HL-60 (cell line): ENCODE results near the gene ASB18.

ENCODE experiments used
- DNase-seq, 2 experiments: peaks; one replicate each; pipeline ENCODE4 v3.0.0-alpha.2; 2010 to 2020; ENCODE audit warnings: low read depth in 1 of 2, low spot score in 1 of 2
- H3K27ac ChIP-seq: fragments of 250-450 bp; sonication (Bioruptor Pico); replicated peaks from 2 replicates; pipeline ENCODE4 v1.5.1; 2020; ENCODE audit warnings: mild to moderate bottlenecking, moderate library complexity
- H3K27me3 ChIP-seq: fragments of 250-450 bp; sonication (Bioruptor Pico); 2 replicates; pipeline ENCODE4 v1.5.1; 2021; ENCODE audit warnings: mild to moderate bottlenecking, moderate library complexity; ENCODE audit not compliant: insufficient read depth, poor library complexity, severe bottlenecking
- H3K4me3 ChIP-seq: replicated peaks from 2 replicates; pipeline ENCODE4 v1.5.1; 2011; ENCODE audit warnings: mild to moderate bottlenecking, control low read depth, low read length; ENCODE audit not compliant: insufficient read depth
- CTCF ChIP-seq: IDR thresholded peaks from one replicate; pipeline ENCODE4 v1.5.1; 2011; ENCODE audit warnings: low read length, control low read depth, inconsistent platforms; ENCODE audit not compliant: insufficient read depth
- GABPA ChIP-seq: IDR thresholded peaks from 2 replicates; pipeline ENCODE4 v1.6.1; 2012; ENCODE audit warnings: low read depth
- POLR2AphosphoS5 ChIP-seq: IDR thresholded peaks from 2 replicates; pipeline ENCODE4 v1.6.1; 2012; ENCODE audit warnings: low read depth
- REST ChIP-seq: IDR thresholded peaks from 2 replicates; pipeline ENCODE4 v1.6.1; 2012; ENCODE audit warnings: low read depth; ENCODE audit not compliant: insufficient replicate concordance
- SPI1 ChIP-seq: IDR thresholded peaks from 2 replicates; pipeline ENCODE4 v1.6.1; 2012; ENCODE audit warnings: low read depth, mild to moderate bottlenecking, borderline replicate concordance

ASB18 gene

GRCh38 chr2:236161531-236161930 is 102.7 kb downstream of the ASB18 start:
- Histone ChIP-seq H3K4me3 (no peak overlapping the region), H3K27me3 (peaks cover 28% of the 10 kb centered on the region), H3K27ac (no peak overlapping the region)
- no peak for TF ChIP-seq POLR2AphosphoS5
- no peak for TF ChIP-seq GABPA
- no peak for TF ChIP-seq REST
- no peak for TF ChIP-seq SPI1
- no peak for TF ChIP-seq CTCF
- no peak for DNase-seq

GRCh38 chr2:236161082-236161462 is 103.1 kb downstream of the ASB18 start:
- no peak for DNase-seq
- H3K27me3 ChIP-seq: peaks cover 23% of the 10 kb centered on the region

More at GRCh38 chr2:236161082-236161462, 103.1 kb downstream of the ASB18 start:
- H3K27ac ChIP-seq: no peak overlapping the region
- TF ChIP-seq SPI1: no peak
- no peak for TF ChIP-seq GABPA
- no peak for TF ChIP-seq REST
- no peak for TF ChIP-seq POLR2AphosphoS5
- TF ChIP-seq CTCF: no peak
- H3K4me3 ChIP-seq: no peak overlapping the region
